GM19240 (cell line): Measurements from ENCODE around the gene EYS.
"Not testable (repeated sequence)": the region's sequence is repeated elsewhere in the genome, so short reads cannot be mapped to it uniquely, and the experiment has no call there.

ENCODE experiments used
- DNase-seq: peaks from one replicate; pipeline ENCODE4 v3.0.0; 2011; ENCODE audit warnings: low spot score; ENCODE audit not compliant: insufficient read length

The EYS gene

GRCh38 chr6:63759605-63760105 lies 1947.4 kb downstream of the EYS start:
- DNase-seq: no peak

DNA sequence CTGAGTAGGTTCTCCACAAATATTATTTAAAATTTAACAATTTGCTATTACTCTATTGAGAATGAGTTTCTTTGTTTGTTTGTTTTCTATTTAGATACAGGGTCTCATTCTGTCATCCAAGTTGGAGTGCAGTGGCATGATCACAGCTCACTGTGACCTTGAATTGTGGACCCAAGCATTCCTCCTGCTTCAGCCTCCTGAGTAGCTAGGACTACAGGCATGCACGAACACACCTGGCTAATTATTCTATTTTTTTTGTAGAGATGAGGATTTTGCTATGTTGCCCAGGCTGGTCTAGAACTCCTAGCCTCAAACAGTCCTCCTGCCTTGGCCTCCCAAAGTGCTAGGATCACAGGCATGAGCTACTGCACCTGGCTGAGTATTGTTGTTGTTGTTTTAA lies 1949.2 kb downstream of the EYS start:
- DNase-seq: no peak

DNA sequence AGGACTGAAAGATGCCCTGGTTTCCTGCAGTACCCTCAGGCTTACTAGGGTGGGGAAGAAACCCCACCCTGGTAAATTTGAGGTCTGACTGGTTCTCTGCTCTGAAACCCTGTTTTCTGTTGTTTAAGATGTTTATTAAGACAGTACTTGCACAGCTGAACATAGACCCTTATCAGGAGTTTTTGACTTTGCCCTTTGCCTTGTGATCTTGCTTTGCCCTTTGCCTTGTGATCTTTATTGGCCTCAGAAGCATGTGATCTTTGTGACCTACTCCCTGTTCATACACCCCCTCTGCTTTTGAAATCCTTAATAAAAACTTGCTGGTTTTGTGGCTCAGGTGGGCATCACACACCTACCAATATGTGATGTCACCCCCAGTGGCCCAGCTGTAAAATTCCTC lies 1949.8 kb downstream of the EYS start:
- not testable (repeated sequence) for DNase-seq

GRCh38 chr6:63750400-63750799 lies 1956.6 kb downstream of the EYS start:
- DNase-seq: no peak

- no peak for DNase-seq
Observed at GRCh38 chr6:63745784-63746183, 1961.2 kb downstream of the EYS start.

- no peak for DNase-seq
Observed at GRCh38 chr6:63744810-63745209, 1962.2 kb downstream of the EYS start.

- no peak for DNase-seq
Observed at GRCh38 chr6:63743691-63744090, 1963.3 kb downstream of the EYS start.

- no peak for DNase-seq
Observed at GRCh38 chr6:63742060-63742459, 1965.0 kb downstream of the EYS start.

DNA sequence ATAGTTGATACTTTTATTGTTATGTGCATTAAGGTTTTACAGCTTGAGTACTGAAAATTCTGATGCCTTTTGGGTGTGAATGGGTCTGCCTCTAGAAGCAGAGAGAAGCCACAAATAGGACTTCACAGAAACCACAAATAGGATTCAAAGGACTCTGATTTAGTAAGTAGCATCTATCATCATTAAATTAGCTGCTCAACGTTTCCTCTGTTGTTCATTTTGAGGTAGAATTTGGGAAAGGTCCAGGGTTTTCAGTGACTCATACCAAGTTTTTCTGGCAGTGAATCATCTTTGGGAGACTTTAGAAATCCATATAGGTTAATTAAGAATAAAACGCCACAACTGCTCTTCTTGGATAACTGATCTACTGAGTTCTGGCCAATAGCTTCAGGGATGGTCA lies 1966.3 kb downstream of the EYS start:
- no peak for DNase-seq

- no peak for DNase-seq
Observed at GRCh38 chr6:63739094-63739687, 1967.8 kb downstream of the EYS start.

- not testable (repeated sequence) for DNase-seq
Observed at GRCh38 chr6:63738190-63738589, 1968.8 kb downstream of the EYS start.

DNA sequence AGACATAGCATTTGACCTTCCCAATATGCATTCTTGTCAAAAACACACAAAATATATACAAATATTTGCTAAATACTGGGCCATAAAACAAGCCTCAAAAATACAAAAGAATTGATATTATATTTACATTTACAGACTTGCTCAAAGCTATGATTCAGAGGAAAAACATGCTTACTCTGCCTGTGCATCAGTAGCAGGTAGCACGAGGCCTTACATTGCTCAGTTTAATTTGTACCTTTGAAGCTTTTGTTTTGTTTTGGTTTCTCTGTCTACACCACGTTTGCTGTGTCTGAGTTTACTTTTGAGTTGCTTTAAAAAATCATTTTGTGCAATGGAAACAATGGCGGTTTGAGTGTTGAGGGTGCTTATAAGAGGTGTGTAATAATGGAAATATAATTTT lies 1972.1 kb downstream of the EYS start:
- DNase-seq: no peak

GRCh38 chr6:63732336-63732735 lies 1974.7 kb downstream of the EYS start:
- no peak for DNase-seq

DNA sequence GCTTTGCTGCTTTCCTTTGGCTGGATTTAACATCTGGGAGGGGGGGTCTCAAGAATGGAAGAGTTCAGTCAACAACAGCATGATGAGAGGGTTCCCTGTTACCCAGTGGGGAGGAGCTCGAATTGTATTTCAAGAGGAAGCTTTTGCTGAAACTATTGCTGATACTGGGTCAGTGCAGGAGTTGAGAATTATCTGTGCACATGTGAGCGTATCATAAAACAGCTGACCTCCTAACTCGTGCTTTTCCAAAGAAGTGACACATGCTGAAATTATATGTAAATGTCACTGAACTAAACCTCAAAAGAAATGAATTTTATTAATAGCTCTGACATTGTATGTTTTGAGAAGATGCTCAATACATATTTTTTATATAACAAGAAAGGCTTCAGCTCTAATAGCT lies 1975.1 kb downstream of the EYS start:
- DNase-seq: no peak

- no peak for DNase-seq
Observed at GRCh38 chr6:63730311-63730710, 1976.7 kb downstream of the EYS start.

- no peak for DNase-seq
Observed at GRCh38 chr6:63724721-63725120, 1982.3 kb downstream of the EYS start.

GRCh38 chr6:63721181-63721580 lies 1985.8 kb downstream of the EYS start:
- no peak for DNase-seq

DNA sequence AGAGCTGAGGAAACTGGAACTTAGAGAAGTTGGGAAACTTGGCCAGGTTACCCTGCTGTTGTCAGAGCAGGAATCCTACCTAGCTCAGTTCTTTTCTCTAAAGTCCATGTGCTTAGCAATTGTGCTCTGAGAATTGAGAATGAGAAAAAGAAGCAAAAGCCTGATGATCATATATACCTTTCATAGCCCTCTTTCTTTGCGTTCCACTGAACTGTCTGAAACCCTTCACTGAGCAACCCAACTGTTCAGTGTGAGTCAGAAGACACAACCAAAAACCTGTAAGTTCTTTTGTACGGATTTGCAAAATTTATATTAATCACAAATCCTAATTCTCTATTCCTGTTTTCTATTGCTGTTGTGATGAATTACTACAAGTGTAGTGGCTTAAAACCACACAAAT lies 1990.9 kb downstream of the EYS start:
- no peak for DNase-seq

DNA sequence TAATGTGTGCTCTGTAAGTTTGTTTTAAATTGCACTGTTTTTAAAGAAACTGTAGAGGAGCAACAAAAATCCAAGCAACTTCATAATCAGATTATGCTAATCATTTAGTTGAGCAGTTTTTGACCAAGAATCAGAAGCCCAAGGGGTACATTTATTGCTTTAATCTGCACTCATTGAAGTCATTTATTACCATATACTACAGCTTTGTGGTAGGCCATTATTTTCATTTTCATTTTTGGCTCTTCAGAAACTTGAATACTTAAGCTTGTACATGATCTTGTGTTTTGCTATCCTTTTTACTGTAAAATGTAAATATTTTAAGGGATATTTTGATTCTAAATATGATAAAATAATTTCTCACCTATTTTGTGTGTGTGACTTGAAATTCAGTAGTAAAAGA lies 1992.9 kb downstream of the EYS start:
- no peak for DNase-seq

- DNase-seq: no peak
Observed at GRCh38 chr6:63713332-63713731, 1993.7 kb downstream of the EYS start.

DNA sequence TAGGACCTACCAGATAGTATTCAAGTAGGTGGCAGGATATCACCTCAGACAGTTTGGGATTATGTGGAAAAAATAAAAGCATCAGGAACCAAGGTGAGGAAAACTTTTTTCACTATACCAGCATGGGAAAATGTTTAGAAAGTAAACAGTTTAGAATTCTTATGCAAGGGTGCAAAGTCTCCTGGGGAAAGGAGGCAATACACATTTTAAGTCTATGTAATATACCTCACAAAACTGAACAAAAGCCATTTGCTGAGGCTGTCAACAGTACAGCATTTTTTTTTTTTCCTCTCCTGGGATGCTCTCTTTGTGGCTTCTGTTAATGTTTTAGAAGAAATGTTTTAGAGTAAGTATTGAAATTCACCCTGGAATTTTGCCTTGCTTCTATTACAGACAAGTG lies 1997.9 kb downstream of the EYS start:
- no peak for DNase-seq

GRCh38 chr6:63708631-63709030 lies 1998.4 kb downstream of the EYS start:
- no peak for DNase-seq

GRCh38 chr6:63706630-63707029 lies 2000.4 kb downstream of the EYS start:
- no peak for DNase-seq

- no peak for DNase-seq
Observed at GRCh38 chr6:63705707-63706106, 2001.3 kb downstream of the EYS start.
